K562 (cell line): ENCODE measurements around the gene WARS2. TPM values are rescaled to one million over a fixed set of nuclear protein-coding genes. Genes with fewer than 3 reads are reported as not detected.

Experiments used
- ARID2 ChIP-seq: fragments of 450-650 bp; IDR thresholded peaks from 2 replicates; pipeline ENCODE4 v1.6.1; 2017; ENCODE audit warnings: antibody characterized with exemption, mild to moderate bottlenecking
- CBX2 ChIP-seq: fragments of 200-600 bp; sonication (generic); IDR thresholded peaks from one replicate; pipeline ENCODE4 v1.6.1; 2012; ENCODE audit warnings: mild to moderate bottlenecking, low read length, inconsistent platforms; ENCODE audit not compliant: insufficient read depth, poor library complexity, severe bottlenecking
- CEBPB ChIP-seq: fragments of 450-650 bp; IDR thresholded peaks from 2 replicates; pipeline ENCODE4 v1.6.1; 2016; ENCODE audit warnings: missing genetic modification characterization, missing compliant biosample characterization
- L3MBTL2 ChIP-seq: fragments of 450-650 bp; IDR thresholded peaks from 2 replicates; pipeline ENCODE4 v1.6.1; 2016; ENCODE audit warnings: mild to moderate bottlenecking, moderate library complexity
- MAZ ChIP-seq, 2 experiments: fragments of 450-650 bp in 1 of 2; sonication (generic) in 1 of 2; formaldehyde crosslinking; IDR thresholded peaks in 1 of 2; conservative IDR thresholded peaks in 1 of 2; 2 replicates each; pipeline versions ENCODE4 v1.4.0 to v1.5.0; 2020; ENCODE audit warnings: mild to moderate bottlenecking in 1 of 2, missing genetic modification reagents in 1 of 2
- NR2C2 ChIP-seq, 2 experiments: fragments of 200-800 bp in 1 of 2; sonication (Bioruptor generic) in 1 of 2; sonication (generic) in 1 of 2; formaldehyde crosslinking in 1 of 2; IDR thresholded peaks; 2 replicates each; pipeline versions ENCODE4 v1.6.1 to v1.8.0; 2016 to 2022; ENCODE audit warnings: mild to moderate bottlenecking in 1 of 2, missing compliant biosample characterization in 1 of 2, missing genetic modification characterization in 1 of 2, missing genetic modification reagents in 1 of 2
- POLR2G ChIP-seq: fragments of 200-400 bp; formaldehyde crosslinking; IDR thresholded peaks from 2 replicates; pipeline ENCODE4 v1.6.1; 2017; ENCODE audit warnings: low read depth, mild to moderate bottlenecking, antibody characterized with exemption, low read length, moderate library complexity
- PRMT5 ChIP-seq: sonication (generic); formaldehyde crosslinking; IDR thresholded peaks from 2 replicates; pipeline ENCODE4 v1.5.0; 2020; ENCODE audit warnings: missing genetic modification reagents
- RBM17 ChIP-seq: fragments of 200-400 bp; formaldehyde crosslinking; IDR thresholded peaks from 2 replicates; pipeline ENCODE4 v1.6.1; 2017; ENCODE audit warnings: low read depth, mild to moderate bottlenecking, low read length, borderline replicate concordance
- polyA plus RNA-seq, 8 experiments: library from polyadenylated mRNA; depleted of rRNA in 4 of 8; stranded (reverse) in 5 of 8; unstranded in 3 of 8; fragments of >200 nt; fragmentation: Nextera tagmentation in 2 of 8; fragmentation: Illumina TruSeq in 1 of 8; extraction: Ambion mirVana in 2 of 8; extraction: Trizol in 1 of 8; gene quantifications; 2 replicates each; pipeline versions ENCODE4 v1.2.1 to v1.2.3, GENCODE V29; 2011 to 2014; ENCODE audit warnings: inconsistent platforms in 1 of 8, missing spikeins in 1 of 8
- total RNA-seq, 7 experiments: library from RNA; depleted of rRNA in 6 of 7; stranded (reverse); fragments of >200 nt in 6 of 7; fragmentation: Illumina TruSeq in 2 of 7; extraction: Trizol in 2 of 7; gene quantifications; 2 replicates each; pipeline versions ENCODE4 v1.2.1 to v1.2.3, GENCODE V29; 2011 to 2021; ENCODE audit warnings: low replicate concordance in 1 of 7
- TF ChIP-seq, protein P1 (sequence below): fragments of 200-800 bp; sonication (Bioruptor generic); IDR thresholded peaks from 2 replicates; pipeline ENCODE4 v1.6.1; 2016; ENCODE audit warnings: missing genetic modification characterization, missing compliant biosample characterization
- TF ChIP-seq, protein P2 (sequence below): sonication (generic); formaldehyde crosslinking; IDR thresholded peaks from 2 replicates; pipeline ENCODE4 v1.8.0; 2022; ENCODE audit warnings: missing genetic modification reagents, mild to moderate bottlenecking, borderline replicate concordance
- TF ChIP-seq, protein P3 (sequence below), 2 experiments: fragments of 250-450 bp in 1 of 2; fragments of 450-650 bp in 1 of 2; sonication (Bioruptor Pico) in 1 of 2; IDR thresholded peaks; 2 replicates each; pipeline versions ENCODE4 v1.6.1 to v1.8.0; 2016 to 2021; ENCODE audit warnings: mild to moderate bottlenecking in 2 of 2, moderate library complexity in 2 of 2, missing compliant biosample characterization in 1 of 2, missing genetic modification characterization in 1 of 2
- TF ChIP-seq, protein P4 (sequence below): fragments of 250-450 bp; sonication (Bioruptor Pico); IDR thresholded peaks from 2 replicates; pipeline ENCODE4 v1.5.0; 2021; ENCODE audit warnings: mild to moderate bottlenecking, borderline replicate concordance
- TF ChIP-seq, protein P5 (sequence below): fragments of 250-450 bp; sonication (Bioruptor Pico); IDR thresholded peaks from 2 replicates; pipeline ENCODE4 v1.8.0; 2022; ENCODE audit warnings: moderate library complexity, mild to moderate bottlenecking, inconsistent platforms

Gene WARS2
- total and polyA plus RNA-seq, 9 of the 15 experiments (the other 6 are each of a cell fraction or from before 2014, with no cell fraction given) = 5.7 to 18.0 (median 16.9) TPM

DNA sequence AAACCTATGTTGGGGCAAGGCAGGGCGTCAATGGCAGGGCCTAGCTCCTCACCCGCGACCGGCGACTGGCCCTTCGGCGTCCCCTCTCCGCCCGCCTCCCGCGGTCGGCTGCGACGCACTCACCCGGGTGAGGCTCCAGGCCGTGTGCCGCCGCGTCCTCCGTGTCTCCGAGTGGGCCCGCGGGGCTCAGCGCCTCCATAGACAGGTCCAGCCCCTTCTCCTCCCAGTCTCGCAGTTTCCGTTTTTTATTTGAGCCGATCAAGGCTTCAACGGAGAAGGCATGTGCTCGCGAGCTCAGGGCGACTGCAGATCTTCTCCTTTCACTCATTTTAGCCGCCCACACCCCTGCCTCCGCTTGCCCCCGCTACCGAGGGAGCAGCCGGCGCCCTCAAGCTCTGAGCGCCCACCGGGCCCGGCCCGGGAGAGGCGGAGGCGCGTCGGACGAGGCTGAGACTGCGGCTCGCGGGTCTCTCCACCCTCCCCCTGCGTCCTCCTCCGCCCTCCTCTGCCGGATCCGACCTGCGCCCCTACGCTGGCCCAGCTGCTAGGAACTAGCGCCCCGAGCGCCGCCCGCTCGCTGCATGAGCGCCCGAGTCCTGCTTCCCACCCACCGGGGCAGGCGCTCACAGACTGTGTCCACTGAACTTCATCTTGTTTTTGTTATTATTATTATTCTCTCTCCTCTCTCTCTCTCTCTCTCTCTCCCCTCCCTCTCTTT is 152.8 kb downstream of the WARS2 start (continued):
- TF ChIP-seq, protein P1, sequence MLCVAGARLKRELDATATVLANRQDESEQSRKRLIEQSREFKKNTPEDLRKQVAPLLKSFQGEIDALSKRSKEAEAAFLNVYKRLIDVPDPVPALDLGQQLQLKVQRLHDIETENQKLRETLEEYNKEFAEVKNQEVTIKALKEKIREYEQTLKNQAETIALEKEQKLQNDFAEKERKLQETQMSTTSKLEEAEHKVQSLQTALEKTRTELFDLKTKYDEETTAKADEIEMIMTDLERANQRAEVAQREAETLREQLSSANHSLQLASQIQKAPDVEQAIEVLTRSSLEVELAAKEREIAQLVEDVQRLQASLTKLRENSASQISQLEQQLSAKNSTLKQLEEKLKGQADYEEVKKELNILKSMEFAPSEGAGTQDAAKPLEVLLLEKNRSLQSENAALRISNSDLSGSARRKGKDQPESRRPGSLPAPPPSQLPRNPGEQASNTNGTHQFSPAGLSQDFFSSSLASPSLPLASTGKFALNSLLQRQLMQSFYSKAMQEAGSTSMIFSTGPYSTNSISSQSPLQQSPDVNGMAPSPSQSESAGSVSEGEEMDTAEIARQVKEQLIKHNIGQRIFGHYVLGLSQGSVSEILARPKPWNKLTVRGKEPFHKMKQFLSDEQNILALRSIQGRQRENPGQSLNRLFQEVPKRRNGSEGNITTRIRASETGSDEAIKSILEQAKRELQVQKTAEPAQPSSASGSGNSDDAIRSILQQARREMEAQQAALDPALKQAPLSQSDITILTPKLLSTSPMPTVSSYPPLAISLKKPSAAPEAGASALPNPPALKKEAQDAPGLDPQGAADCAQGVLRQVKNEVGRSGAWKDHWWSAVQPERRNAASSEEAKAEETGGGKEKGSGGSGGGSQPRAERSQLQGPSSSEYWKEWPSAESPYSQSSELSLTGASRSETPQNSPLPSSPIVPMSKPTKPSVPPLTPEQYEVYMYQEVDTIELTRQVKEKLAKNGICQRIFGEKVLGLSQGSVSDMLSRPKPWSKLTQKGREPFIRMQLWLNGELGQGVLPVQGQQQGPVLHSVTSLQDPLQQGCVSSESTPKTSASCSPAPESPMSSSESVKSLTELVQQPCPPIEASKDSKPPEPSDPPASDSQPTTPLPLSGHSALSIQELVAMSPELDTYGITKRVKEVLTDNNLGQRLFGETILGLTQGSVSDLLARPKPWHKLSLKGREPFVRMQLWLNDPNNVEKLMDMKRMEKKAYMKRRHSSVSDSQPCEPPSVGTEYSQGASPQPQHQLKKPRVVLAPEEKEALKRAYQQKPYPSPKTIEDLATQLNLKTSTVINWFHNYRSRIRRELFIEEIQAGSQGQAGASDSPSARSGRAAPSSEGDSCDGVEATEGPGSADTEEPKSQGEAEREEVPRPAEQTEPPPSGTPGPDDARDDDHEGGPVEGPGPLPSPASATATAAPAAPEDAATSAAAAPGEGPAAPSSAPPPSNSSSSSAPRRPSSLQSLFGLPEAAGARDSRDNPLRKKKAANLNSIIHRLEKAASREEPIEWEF (CRISPR knock-in tag) = no peak
- TF ChIP-seq NR2C2 (CRISPR knock-in tag; IDR thresholded peaks at IDR 0.05) (no peak), NR2C2 (tag; IDR thresholded peaks at IDR 0.05) (0 out of 2 replicates have a peak, but pooled peaks have one; percentile 19), RBM17 (no peak), CEBPB (tag) (no peak), POLR2G (peak; percentile 36; the same call in 1 of the 2 replicates), PRMT5 (CRISPR knock-in tag) (no peak), MAZ (CRISPR knock-in tag; conservative IDR thresholded peaks at IDR 0.05 in 1 of 2, IDR thresholded peaks at IDR 0.05 in 1 of 2) (peak in 1 of 2 experiments; percentile 67; a peak in 2 of 4 replicates), CBX2 (no peak), ARID2 (no peak), L3MBTL2 (peak; percentile 92)
- TF ChIP-seq, protein P2, sequence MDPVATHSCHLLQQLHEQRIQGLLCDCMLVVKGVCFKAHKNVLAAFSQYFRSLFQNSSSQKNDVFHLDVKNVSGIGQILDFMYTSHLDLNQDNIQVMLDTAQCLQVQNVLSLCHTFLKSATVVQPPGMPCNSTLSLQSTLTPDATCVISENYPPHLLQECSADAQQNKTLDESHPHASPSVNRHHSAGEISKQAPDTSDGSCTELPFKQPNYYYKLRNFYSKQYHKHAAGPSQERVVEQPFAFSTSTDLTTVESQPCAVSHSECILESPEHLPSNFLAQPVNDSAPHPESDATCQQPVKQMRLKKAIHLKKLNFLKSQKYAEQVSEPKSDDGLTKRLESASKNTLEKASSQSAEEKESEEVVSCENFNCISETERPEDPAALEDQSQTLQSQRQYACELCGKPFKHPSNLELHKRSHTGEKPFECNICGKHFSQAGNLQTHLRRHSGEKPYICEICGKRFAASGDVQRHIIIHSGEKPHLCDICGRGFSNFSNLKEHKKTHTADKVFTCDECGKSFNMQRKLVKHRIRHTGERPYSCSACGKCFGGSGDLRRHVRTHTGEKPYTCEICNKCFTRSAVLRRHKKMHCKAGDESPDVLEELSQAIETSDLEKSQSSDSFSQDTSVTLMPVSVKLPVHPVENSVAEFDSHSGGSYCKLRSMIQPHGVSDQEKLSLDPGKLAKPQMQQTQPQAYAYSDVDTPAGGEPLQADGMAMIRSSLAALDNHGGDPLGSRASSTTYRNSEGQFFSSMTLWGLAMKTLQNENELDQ (CRISPR knock-in tag) = no peak
- TF ChIP-seq, protein P3, sequence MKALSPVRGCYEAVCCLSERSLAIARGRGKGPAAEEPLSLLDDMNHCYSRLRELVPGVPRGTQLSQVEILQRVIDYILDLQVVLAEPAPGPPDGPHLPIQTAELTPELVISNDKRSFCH (CRISPR knock-in tag; IDR thresholded peaks at IDR 0.05) = no peak
- TF ChIP-seq, protein P3 (tag; IDR thresholded peaks at IDR 0.05) = no peak
- TF ChIP-seq, protein P4, sequence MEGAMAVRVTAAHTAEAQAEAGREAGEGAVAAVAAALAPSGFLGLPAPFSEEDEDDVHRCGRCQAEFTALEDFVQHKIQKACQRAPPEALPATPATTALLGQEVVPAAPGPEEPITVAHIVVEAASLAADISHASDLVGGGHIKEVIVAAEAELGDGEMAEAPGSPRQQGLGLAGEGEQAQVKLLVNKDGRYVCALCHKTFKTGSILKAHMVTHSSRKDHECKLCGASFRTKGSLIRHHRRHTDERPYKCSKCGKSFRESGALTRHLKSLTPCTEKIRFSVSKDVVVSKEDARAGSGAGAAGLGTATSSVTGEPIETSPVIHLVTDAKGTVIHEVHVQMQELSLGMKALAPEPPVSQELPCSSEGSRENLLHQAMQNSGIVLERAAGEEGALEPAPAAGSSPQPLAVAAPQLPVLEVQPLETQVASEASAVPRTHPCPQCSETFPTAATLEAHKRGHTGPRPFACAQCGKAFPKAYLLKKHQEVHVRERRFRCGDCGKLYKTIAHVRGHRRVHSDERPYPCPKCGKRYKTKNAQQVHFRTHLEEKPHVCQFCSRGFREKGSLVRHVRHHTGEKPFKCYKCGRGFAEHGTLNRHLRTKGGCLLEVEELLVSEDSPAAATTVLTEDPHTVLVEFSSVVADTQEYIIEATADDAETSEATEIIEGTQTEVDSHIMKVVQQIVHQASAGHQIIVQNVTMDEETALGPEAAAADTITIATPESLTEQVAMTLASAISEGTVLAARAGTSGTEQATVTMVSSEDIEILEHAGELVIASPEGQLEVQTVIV (CRISPR knock-in tag) = no peak
- TF ChIP-seq, protein P5, sequence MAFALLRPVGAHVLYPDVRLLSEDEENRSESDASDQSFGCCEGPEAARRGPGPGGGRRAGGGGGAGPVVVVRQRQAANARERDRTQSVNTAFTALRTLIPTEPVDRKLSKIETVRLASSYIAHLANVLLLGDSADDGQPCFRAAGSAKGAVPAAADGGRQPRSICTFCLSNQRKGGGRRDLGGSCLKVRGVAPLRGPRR (CRISPR knock-in tag) = no peak
